IPS-18a (cell line): ENCODE data around the gene SLC35F5.
"Not testable (repeated sequence)": the region's sequence is repeated elsewhere in the genome, so short reads cannot be mapped to it uniquely, and the experiment has no call there.

ENCODE experiments used
- H3K27ac ChIP-seq: one replicate; pipeline ENCODE4 v1.5.1; 2013; ENCODE audit warnings: low read length
- H3K27me3 ChIP-seq: one replicate; pipeline ENCODE4 v1.6.1; 2013; ENCODE audit warnings: mild to moderate bottlenecking, low read length; ENCODE audit not compliant: control insufficient read depth, insufficient read depth
- H3K36me3 ChIP-seq: one replicate; pipeline ENCODE4 v1.6.1; 2013; ENCODE audit warnings: low read depth, low read length; ENCODE audit not compliant: control insufficient read depth
- H3K4me1 ChIP-seq: one replicate; pipeline ENCODE4 v1.6.1; 2013; ENCODE audit warnings: low read depth, low read length; ENCODE audit not compliant: control insufficient read depth
- H3K4me3 ChIP-seq: one replicate; pipeline ENCODE4 v1.5.1; 2013; ENCODE audit warnings: low read length
- H3K9ac ChIP-seq: one replicate; pipeline ENCODE4 v1.6.1; 2013; ENCODE audit warnings: mild to moderate bottlenecking, low read length, moderate library complexity
- H3K9me3 ChIP-seq: one replicate; pipeline ENCODE4 v1.6.1; 2013; ENCODE audit warnings: low read depth, low read length; ENCODE audit not compliant: control insufficient read depth

SLC35F5 gene

DNA sequence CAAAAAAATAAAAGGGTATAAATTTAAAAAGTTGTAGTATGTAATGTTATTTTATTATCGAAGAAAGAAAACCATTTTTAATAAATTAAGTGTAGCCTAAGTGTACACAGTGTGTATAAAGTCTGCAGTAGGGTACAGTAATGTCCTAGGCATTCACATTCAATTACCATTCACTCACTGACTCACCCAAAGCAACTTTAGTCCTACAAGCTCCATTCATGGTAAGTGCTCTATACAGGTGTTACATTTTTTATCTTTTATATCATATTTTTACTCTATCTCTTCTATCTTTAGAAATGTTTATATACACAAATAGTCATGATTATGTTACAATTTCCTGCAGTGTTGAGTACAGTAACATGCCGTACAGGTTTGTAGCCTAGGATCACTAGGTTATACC lies 69.9 kb downstream of the SLC35F5 start:
- no peaks in the 10 kb centered on the region for H3K27me3 ChIP-seq
- no peaks in the 10 kb centered on the region for H3K9me3 ChIP-seq
- no peak overlapping the region for H3K4me3 ChIP-seq
- no peak overlapping the region for H3K27ac ChIP-seq
- H3K9ac ChIP-seq = no peak overlapping the region
- no peaks in the 10 kb centered on the region for H3K36me3 ChIP-seq
- H3K4me1 ChIP-seq = no peaks in the 10 kb centered on the region

- no peak overlapping the region for H3K4me3 ChIP-seq
- H3K27ac ChIP-seq = no peak overlapping the region
- no peaks in the 10 kb centered on the region for H3K9me3 ChIP-seq
- no peaks in the 10 kb centered on the region for H3K36me3 ChIP-seq
- no peaks in the 10 kb centered on the region for H3K4me1 ChIP-seq
- H3K9ac ChIP-seq = no peak overlapping the region
- H3K27me3 ChIP-seq = no peaks in the 10 kb centered on the region
Observed at GRCh38 chr2:113685471-113685870, 71.0 kb downstream of the SLC35F5 start.

DNA sequence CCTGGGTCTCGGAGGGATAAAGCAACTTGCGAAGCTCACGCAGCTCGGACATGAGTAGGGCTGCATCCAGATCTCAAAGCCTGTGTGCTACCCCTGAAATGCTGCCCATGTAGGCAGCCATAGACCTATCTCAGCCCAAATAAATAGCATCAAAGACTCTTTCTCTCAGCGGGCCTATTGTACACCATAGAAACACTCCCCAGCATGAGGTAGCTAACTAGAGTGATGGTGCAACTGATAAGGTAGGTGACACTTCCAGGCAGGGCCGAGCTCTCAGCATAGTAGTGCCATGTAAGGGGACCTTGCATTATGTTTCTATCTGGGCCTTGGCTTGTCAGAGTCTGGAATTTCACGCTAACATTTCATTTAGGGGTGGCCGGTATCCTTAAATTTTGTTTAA lies 77.0 kb downstream of the SLC35F5 start:
- no peaks in the 10 kb centered on the region for H3K27me3 ChIP-seq
- H3K4me1 ChIP-seq = no peaks in the 10 kb centered on the region
- no peaks in the 10 kb centered on the region for H3K36me3 ChIP-seq
- no peak overlapping the region for H3K27ac ChIP-seq
- no peaks in the 10 kb centered on the region for H3K9me3 ChIP-seq
- H3K9ac ChIP-seq = no peak overlapping the region
- H3K4me3 ChIP-seq = no peak overlapping the region

GRCh38 chr2:113677330-113677729 lies 79.1 kb downstream of the SLC35F5 start:
- H3K27me3 ChIP-seq = no peaks in the 10 kb centered on the region
- no peak overlapping the region for H3K27ac ChIP-seq
- H3K4me1 ChIP-seq = peaks cover 8% of the 10 kb centered on the region
- no peaks in the 10 kb centered on the region for H3K36me3 ChIP-seq
- no peak overlapping the region for H3K9ac ChIP-seq
- H3K4me3 ChIP-seq = no peak overlapping the region
- H3K9me3 ChIP-seq = no peaks in the 10 kb centered on the region

- no peaks in the 10 kb centered on the region for H3K9me3 ChIP-seq
- no peak overlapping the region for H3K4me3 ChIP-seq
- H3K27me3 ChIP-seq = no peaks in the 10 kb centered on the region
- H3K36me3 ChIP-seq = no peaks in the 10 kb centered on the region
- H3K9ac ChIP-seq = no peak overlapping the region
- peaks cover 12% of the 10 kb centered on the region for H3K4me1 ChIP-seq
- H3K27ac ChIP-seq = no peak overlapping the region
Observed at GRCh38 chr2:113676623-113677266, 79.7 kb downstream of the SLC35F5 start.

GRCh38 chr2:113675875-113676274 lies 80.6 kb downstream of the SLC35F5 start:
- no peaks in the 10 kb centered on the region for H3K9me3 ChIP-seq
- H3K27ac ChIP-seq = no peak overlapping the region
- H3K9ac ChIP-seq = no peak overlapping the region
- no peaks in the 10 kb centered on the region for H3K27me3 ChIP-seq
- H3K4me1 ChIP-seq = peaks cover 14% of the 10 kb centered on the region
- H3K4me3 ChIP-seq = no peak overlapping the region
- H3K36me3 ChIP-seq = no peaks in the 10 kb centered on the region

DNA sequence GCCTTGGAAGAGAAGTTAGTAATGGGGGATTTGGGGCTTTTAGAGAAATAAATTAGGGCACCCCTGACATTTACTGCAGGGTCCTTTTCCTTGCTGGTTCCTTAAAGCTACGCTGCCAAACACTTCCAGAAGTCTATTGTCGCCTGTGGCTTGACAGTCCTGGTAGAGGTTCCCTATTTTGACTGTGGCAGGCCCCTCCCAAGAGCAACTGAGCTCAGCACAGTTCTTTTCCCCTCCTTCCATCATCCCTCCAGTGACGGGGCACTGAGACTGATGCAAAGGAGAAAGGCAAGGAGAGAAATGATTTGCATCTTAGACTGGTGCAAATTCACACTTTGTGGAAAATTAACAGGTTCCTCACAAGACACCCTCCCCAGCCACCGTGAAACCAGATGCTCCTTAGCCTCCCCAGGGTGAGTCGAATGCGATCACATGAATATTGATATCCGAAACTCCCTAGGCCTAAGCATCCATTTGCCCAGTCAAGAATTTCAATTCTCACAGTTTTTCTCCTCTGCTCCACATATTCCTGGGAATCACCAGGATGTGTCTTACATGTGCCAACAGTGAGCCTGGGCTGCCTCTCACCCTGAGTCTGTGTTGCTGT lies 84.0 kb downstream of the SLC35F5 start:
- no peak overlapping the region for H3K4me3 ChIP-seq

DNA sequence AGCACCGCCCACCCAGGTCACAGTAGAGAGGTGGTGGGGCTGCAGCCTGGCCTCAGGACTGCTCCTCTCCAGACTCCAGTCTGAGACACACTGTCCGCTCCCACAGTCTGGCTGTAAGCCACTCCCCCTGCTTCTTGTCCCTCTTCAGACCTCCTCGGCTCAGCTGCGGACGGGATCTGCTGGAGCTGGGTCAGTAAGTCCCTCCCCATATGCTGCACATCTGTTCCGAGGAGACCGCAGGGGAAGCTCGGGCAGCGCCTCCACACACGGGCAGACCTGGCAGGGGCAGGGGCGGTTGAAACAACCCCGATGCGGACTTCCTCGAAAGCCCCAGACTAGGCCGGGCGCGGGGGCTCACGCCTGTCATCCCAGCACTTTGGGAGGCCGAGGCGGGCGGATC lies 87.4 kb downstream of the SLC35F5 start:
- H3K36me3 ChIP-seq, H3K4me3 ChIP-seq, H3K27ac ChIP-seq, H3K27me3 ChIP-seq, H3K9me3 ChIP-seq, H3K9ac ChIP-seq: not testable (repeated sequence)
- H3K4me1 ChIP-seq = peaks cover 14% of the 10 kb centered on the region

More for the DNA sequence above, 84.0 kb downstream of the SLC35F5 start:
- peaks cover 14% of the 10 kb centered on the region for H3K4me1 ChIP-seq
- no peaks in the 10 kb centered on the region for H3K27me3 ChIP-seq
- no peaks in the 10 kb centered on the region for H3K9me3 ChIP-seq
- no peak overlapping the region for H3K9ac ChIP-seq
- no peaks in the 10 kb centered on the region for H3K36me3 ChIP-seq
- H3K27ac ChIP-seq = no peak overlapping the region

GRCh38 chr2:113664761-113665533 lies 91.5 kb downstream of the SLC35F5 start:
- H3K9ac ChIP-seq, H3K27ac ChIP-seq, H3K9me3 ChIP-seq, H3K36me3 ChIP-seq, H3K4me3 ChIP-seq, H3K4me1 ChIP-seq, H3K27me3 ChIP-seq: not testable (repeated sequence)

DNA sequence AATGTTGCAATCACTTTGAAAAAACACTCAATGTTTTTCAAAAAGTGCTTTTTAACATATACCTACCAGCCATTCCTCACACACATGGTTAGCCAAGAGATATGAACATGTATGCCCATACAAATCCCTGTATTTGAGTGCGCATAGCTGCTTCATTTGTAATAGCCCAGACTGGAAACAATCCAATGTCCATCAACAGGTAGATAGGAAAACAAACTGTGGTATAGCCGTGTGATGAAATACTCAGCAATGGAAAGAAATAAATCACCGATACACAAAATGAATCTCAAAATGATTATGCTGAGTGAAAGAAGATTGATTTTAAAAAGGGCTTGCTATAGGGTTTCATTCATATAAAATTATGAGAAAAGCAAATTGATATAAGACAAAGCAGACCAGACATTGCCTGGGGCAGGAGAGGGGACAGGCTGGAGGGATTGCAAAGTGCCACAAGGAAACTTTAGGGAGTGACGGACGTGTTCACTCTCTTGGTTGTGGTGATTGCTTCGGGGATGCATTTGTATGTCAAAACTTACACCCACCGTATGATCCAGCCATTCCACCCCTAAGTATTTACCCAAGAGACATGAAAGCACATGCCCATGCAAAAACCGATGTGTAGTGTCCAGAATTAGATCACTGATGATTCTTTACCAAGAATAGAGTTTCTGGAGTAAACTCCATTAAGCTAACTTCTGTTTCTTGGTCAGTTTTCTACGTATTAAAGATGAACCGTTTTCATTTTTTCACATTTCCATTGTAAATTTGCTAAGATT lies 93.0 kb downstream of the SLC35F5 start:
- H3K27ac ChIP-seq, H3K9ac ChIP-seq, H3K27me3 ChIP-seq, H3K9me3 ChIP-seq, H3K36me3 ChIP-seq, H3K4me1 ChIP-seq, H3K4me3 ChIP-seq: not testable (repeated sequence)
